Uterus (tissue), 2 donors: ENCODE results near the gene TMEM263.

Source experiments
- CTCF ChIP-seq, 4 experiments: fragments of 200-600 bp in 2 of 4; fragments of 450-650 bp in 2 of 4; sonication (generic) in 2 of 4; IDR thresholded peaks; one replicate each; pipeline ENCODE4 v1.5.1; 2016 to 2019; ENCODE audit warnings: antibody characterized with exemption in 4 of 4, mild to moderate bottlenecking in 2 of 4, moderate library complexity in 1 of 4
- POLR2A ChIP-seq, 2 donors: fragments of 450-650 bp; IDR thresholded peaks; one replicate each; pipeline ENCODE4 v1.6.1; 2016; ENCODE audit warnings: antibody characterized with exemption in 2 of 2, mild to moderate bottlenecking in 1 of 2, moderate library complexity in 1 of 2

- TF ChIP-seq CTCF (IDR thresholded peaks at IDR 0.05) (no peak), POLR2A (IDR thresholded peaks at IDR 0.05) (no peak)
Measured at GRCh38 chr12:106994579-106995220, 39.0 kb downstream of the TMEM263 start.
